C4-2B (cell line): ENCODE results near the gene BANF2.

ENCODE experiments used
- CTCF ChIP-seq: fragments of 450-650 bp; conservative IDR thresholded peaks from 2 replicates; pipeline ENCODE4 v1.5.1; 2017; ENCODE audit warnings: mild to moderate bottlenecking
- ZFX ChIP-seq: fragments of 450-650 bp; IDR thresholded peaks from 2 replicates; pipeline ENCODE4 v1.6.1; 2017

- no peak for TF ChIP-seq CTCF
- no peak for TF ChIP-seq ZFX
Measured at GRCh38 chr20:17676378-17676759, 23.4 kb upstream of the BANF2 start.
